Thymus (tissue), 11 donors: Measurements from ENCODE around the gene TLE4. TPM values are rescaled to one million over a fixed set of nuclear protein-coding genes. Genes with fewer than 3 reads are reported as not detected.
"Not testable (repeated sequence)": the region's sequence is repeated elsewhere in the genome, so short reads cannot be mapped to it uniquely, and the experiment has no call there.

Source experiments
- DNase-seq, 9 donors: peaks; one replicate each; pipeline ENCODE4 v3.0.0-alpha.2; 2013; ENCODE audit warnings: low spot score in 9 of 9, low read depth in 6 of 9, missing footprints in 1 of 9
- H3K27ac ChIP-seq, 2 donors: one replicate each; pipeline ENCODE4 v1.5.1; 2013; ENCODE audit warnings: control low read depth in 1 of 2, low read depth in 1 of 2, low read length in 1 of 2, mild to moderate bottlenecking in 1 of 2, moderate library complexity in 1 of 2
- H3K27me3 ChIP-seq, 2 donors: one replicate each; pipeline ENCODE4 v1.5.1; 2013; ENCODE audit warnings: low read length in 1 of 2; ENCODE audit not compliant: control insufficient read depth in 2 of 2, insufficient read depth in 1 of 2
- H3K36me3 ChIP-seq, 2 donors: one replicate each; pipeline ENCODE4 v1.5.1; 2013; ENCODE audit warnings: low read length in 1 of 2, mild to moderate bottlenecking in 1 of 2, moderate library complexity in 1 of 2; ENCODE audit not compliant: control insufficient read depth in 2 of 2, insufficient read depth in 2 of 2
- H3K4me1 ChIP-seq, 2 donors: one replicate each; pipeline ENCODE4 v1.5.1; 2013; ENCODE audit warnings: low read length in 2 of 2; ENCODE audit not compliant: control insufficient read depth in 2 of 2, insufficient read depth in 2 of 2
- H3K4me3 ChIP-seq, 2 donors: one replicate each; pipeline ENCODE4 v1.5.1; 2013; ENCODE audit warnings: low read length in 2 of 2, control low read depth in 1 of 2, mild to moderate bottlenecking in 1 of 2
- H3K9me3 ChIP-seq, 2 donors: one replicate each; pipeline ENCODE4 v1.5.1; 2013; ENCODE audit warnings: low read length in 1 of 2, mild to moderate bottlenecking in 1 of 2; ENCODE audit not compliant: control insufficient read depth in 2 of 2, insufficient read depth in 1 of 2
- WGBS: extraction: QIAGEN DNeasy Blood & Tissue Kit; methylation state at CpG from one replicate; pipeline ENCODE4 v1.1.7; 2013; 5-methylcytosine and 5-hydroxymethylcytosine counted together
- polyA plus RNA-seq: library from polyadenylated mRNA; stranded (reverse); fragments of 200-250 nt; gene quantifications from one replicate; pipeline ENCODE4 v1.2.3, GENCODE V29; 2013
- total RNA-seq: library from RNA; stranded (reverse); fragments of 120-200 nt; gene quantifications from one replicate; pipeline ENCODE4 v1.2.4, GENCODE V29; 2013
- donor health status: healthy.

Gene TLE4
- total and polyA plus RNA-seq, 2 donors: 22.6 to 26.9 TPM

- Histone ChIP-seq H3K4me3 (no peak overlapping the region), H3K9me3 (peaks cover 3 to 10% of the 10 kb centered on the region in 2 donors), H3K36me3 (peaks cover 8 to 11% of the 10 kb centered on the region in 2 donors), H3K27ac (no peak overlapping the region), H3K27me3 (no peaks in the 10 kb centered on the region), H3K4me1 (no peaks in the 10 kb centered on the region)
- DNase-seq: no peak
- WGBS: 97% methylated on average over 3 of the region's 3 CpGs
These were observed 73.3 kb downstream of the TLE4 start for GRCh38 chr9:79645110-79645509.

- Histone ChIP-seq H3K27me3 (no peaks in the 10 kb centered on the region), H3K4me1 (no peaks in the 10 kb centered on the region), H3K4me3 (no peak overlapping the region), H3K36me3 (peaks cover 8 to 12% of the 10 kb centered on the region in 2 donors), H3K9me3 (peaks cover 3 to 10% of the 10 kb centered on the region in 2 donors), H3K27ac (no peak overlapping the region)
- 98% methylated on average over 1 of the region's 1 CpG for WGBS
- no peak for DNase-seq
These were observed 74.3 kb downstream of the TLE4 start for GRCh38 chr9:79646096-79646495.

GRCh38 chr9:79651251-79651795 is 79.6 kb downstream of the TLE4 start:
- Histone ChIP-seq H3K36me3 (peaks cover 7 to 15% of the 10 kb centered on the region in 2 donors), H3K9me3 (no peaks in the 10 kb centered on the region), H3K27me3 (no peaks in the 10 kb centered on the region), H3K4me1 (no peaks in the 10 kb centered on the region), H3K27ac (no peak overlapping the region), H3K4me3 (no peak overlapping the region)
- DNase-seq: no peak
- WGBS: 95% methylated on average over 10 of the region's 10 CpGs

- peaks cover 7 to 15% of the 10 kb centered on the region in 2 donors for H3K36me3 ChIP-seq
- H3K27ac ChIP-seq: no peak overlapping the region
- H3K4me3 ChIP-seq: no peak overlapping the region
- DNase-seq: no peak
- 95% methylated on average over 3 of the region's 3 CpGs for WGBS
- H3K9me3 ChIP-seq: no peaks in the 10 kb centered on the region
- no peaks in the 10 kb centered on the region for H3K4me1 ChIP-seq
- H3K27me3 ChIP-seq: no peaks in the 10 kb centered on the region
These were observed 80.8 kb downstream of the TLE4 start for GRCh38 chr9:79652598-79652997.

GRCh38 chr9:79654591-79655382 is 83.0 kb downstream of the TLE4 start:
- H3K27me3 ChIP-seq, H3K27ac ChIP-seq, H3K4me1 ChIP-seq, H3K9me3 ChIP-seq, H3K4me3 ChIP-seq, DNase-seq: not testable (repeated sequence)
- 98% methylated on average over 13 of the region's 13 CpGs for WGBS
- peaks cover 7 to 15% of the 10 kb centered on the region in 2 donors for H3K36me3 ChIP-seq

GRCh38 chr9:79655551-79655950 is 83.8 kb downstream of the TLE4 start:
- Histone ChIP-seq H3K27me3 (no peaks in the 10 kb centered on the region), H3K4me3 (no peak overlapping the region), H3K36me3 (peaks cover 7 to 15% of the 10 kb centered on the region in 2 donors), H3K4me1 (no peaks in the 10 kb centered on the region), H3K9me3 (no peaks in the 10 kb centered on the region), H3K27ac (no peak overlapping the region)
- DNase-seq: no peak

- peaks cover 5 to 15% of the 10 kb centered on the region in 2 donors for H3K36me3 ChIP-seq
- no peaks in the 10 kb centered on the region for H3K4me1 ChIP-seq
- no peak for DNase-seq
- no peaks in the 10 kb centered on the region for H3K9me3 ChIP-seq
- 98% methylated on average over 5 of the region's 5 CpGs for WGBS
- no peaks in the 10 kb centered on the region for H3K27me3 ChIP-seq
- H3K4me3 ChIP-seq: no peak overlapping the region
- no peak overlapping the region for H3K27ac ChIP-seq
These were observed 84.4 kb downstream of the TLE4 start for GRCh38 chr9:79656169-79656568.

GRCh38 chr9:79657891-79658290 is 86.1 kb downstream of the TLE4 start:
- no peak for DNase-seq
- no peaks in the 10 kb centered on the region for H3K9me3 ChIP-seq
- 96% methylated on average over 2 of the region's 2 CpGs for WGBS
- no peak overlapping the region for H3K4me3 ChIP-seq
- no peaks in the 10 kb centered on the region for H3K27me3 ChIP-seq
- H3K27ac ChIP-seq: no peak overlapping the region
- H3K4me1 ChIP-seq: peaks cover 0 to 7% of the 10 kb centered on the region in 2 donors
- peaks cover 0 to 10% of the 10 kb centered on the region in 2 donors for H3K36me3 ChIP-seq

- Histone ChIP-seq H3K4me1 (peaks cover 5 to 17% of the 10 kb centered on the region in 2 donors), H3K4me3 (no peak overlapping the region), H3K36me3 (peaks cover 0 to 7% of the 10 kb centered on the region in 2 donors), H3K27me3 (no peaks in the 10 kb centered on the region), H3K9me3 (no peaks in the 10 kb centered on the region), H3K27ac (no peak overlapping the region)
- no peak for DNase-seq
- WGBS: 95% methylated on average over 3 of the region's 3 CpGs
These were observed 87.2 kb downstream of the TLE4 start for GRCh38 chr9:79658926-79659325.
